ENCODE results near the gene ACAP3. TPM values are rescaled to one million over a fixed set of nuclear protein-coding genes. Genes with fewer than 3 reads are reported as not detected.
A peak's percentile ranks its signal among the peaks of the same experiment; 100 is the strongest.

Gene ACAP3
- total RNA-seq, 1 experiment from 2014 or later, result 42.2 TPM

DNA sequence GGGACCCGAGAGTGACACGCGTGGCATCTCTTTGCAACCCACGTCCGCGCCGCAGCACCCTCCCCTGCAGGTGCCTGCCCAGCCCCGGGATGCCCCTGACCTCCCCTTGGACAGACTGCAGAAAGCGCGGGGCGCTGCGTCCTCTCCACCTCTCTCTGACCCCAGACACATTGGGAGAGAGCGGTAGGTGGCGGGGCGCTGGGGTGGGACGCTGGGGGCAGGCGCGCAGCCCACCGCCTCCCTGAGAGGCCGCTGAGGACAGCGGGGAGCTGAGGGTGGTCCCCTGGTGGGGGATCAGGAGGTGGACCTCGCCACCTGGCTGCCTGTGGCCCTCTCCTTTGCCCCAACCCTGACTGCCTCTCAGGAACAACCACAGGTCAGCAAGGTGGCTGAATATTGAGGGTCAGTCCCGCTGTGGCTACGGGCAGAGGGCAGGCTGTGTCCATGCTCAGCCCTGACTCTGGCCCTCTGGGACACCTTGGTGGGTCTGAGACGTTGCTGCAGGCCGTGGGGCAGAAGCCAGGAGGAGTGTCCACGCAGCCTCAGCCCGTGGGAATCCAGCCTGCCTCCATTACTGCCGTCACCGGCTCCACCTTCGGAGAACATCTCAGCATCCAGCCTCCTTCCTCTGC lies 33.3 kb downstream of the ACAP3 start:
- Mint-ChIP-seq H3K4me1 (peaks cover 23% of the 10 kb centered on the region), H3K9me3 (peaks cover 5% of the 10 kb centered on the region), H3K4me3 (peak overlapping the region; percentile 67), H3K27ac (no peak overlapping the region), H3K27me3 (ENCODE audit: low read depth) (no peaks in the 10 kb centered on the region), H3K36me3 (peaks cover 5% of the 10 kb centered on the region)
- DNase-seq (ENCODE audit: low spot score) (peak; percentile 35), ATAC-seq (peak; percentile 43)
- POLR2A ChIA-PET, result interaction anchor here (1.4 kb wide), 1 partner anchor 17 kb away, joined by 5 read pairs; no protein-coding TSS in a partner anchor
- CTCF ChIA-PET, result interaction anchor here (1.0 to 2.2 kb wide), 10 partner anchors 10 to 290 kb away, joined by 3 to 25 read pairs (median 4); no protein-coding TSS in a partner anchor
- TF ChIP-seq, protein P1, sequence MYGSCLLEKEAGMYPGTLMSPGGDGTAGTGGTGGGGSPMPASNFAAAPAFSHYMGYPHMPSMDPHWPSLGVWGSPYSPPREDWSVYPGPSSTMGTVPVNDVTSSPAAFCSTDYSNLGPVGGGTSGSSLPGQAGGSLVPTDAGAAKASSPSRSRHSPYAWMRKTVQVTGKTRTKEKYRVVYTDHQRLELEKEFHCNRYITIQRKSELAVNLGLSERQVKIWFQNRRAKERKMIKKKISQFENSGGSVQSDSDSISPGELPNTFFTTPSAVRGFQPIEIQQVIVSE (CRISPR knock-in tag; IDR thresholded peaks at IDR 0.05; ENCODE audit: borderline replicate concordance), result no peak
- TF ChIP-seq EMX1 (CRISPR knock-in tag; IDR thresholded peaks at IDR 0.05) (no peak), GTF2I (CRISPR knock-in tag; conservative IDR thresholded peaks at IDR 0.05) (no peak), RELA (CRISPR knock-in tag; IDR thresholded peaks at IDR 0.05; ENCODE audit: borderline replicate concordance) (no peak), SMAD4 (CRISPR knock-in tag; IDR thresholded peaks at IDR 0.05) (no peak), ZNF317 (CRISPR knock-in tag; IDR thresholded peaks at IDR 0.05; ENCODE audit: borderline replicate concordance, low read depth) (no peak), ESRRA (CRISPR knock-in tag; IDR thresholded peaks at IDR 0.05; ENCODE audit: borderline replicate concordance) (no peak), MXD4 (CRISPR knock-in tag; IDR thresholded peaks at IDR 0.05; ENCODE audit: borderline replicate concordance) (no peak), NFE2L1 (CRISPR knock-in tag; IDR thresholded peaks at IDR 0.05) (no peak), TEAD4 (CRISPR knock-in tag; IDR thresholded peaks at IDR 0.05) (no peak), ZNF263 (CRISPR knock-in tag; IDR thresholded peaks at IDR 0.05; ENCODE audit: low read depth) (no peak), CBFB (CRISPR knock-in tag; IDR thresholded peaks at IDR 0.05; ENCODE audit: low read depth) (no peak)
- TF ChIP-seq, protein P2, sequence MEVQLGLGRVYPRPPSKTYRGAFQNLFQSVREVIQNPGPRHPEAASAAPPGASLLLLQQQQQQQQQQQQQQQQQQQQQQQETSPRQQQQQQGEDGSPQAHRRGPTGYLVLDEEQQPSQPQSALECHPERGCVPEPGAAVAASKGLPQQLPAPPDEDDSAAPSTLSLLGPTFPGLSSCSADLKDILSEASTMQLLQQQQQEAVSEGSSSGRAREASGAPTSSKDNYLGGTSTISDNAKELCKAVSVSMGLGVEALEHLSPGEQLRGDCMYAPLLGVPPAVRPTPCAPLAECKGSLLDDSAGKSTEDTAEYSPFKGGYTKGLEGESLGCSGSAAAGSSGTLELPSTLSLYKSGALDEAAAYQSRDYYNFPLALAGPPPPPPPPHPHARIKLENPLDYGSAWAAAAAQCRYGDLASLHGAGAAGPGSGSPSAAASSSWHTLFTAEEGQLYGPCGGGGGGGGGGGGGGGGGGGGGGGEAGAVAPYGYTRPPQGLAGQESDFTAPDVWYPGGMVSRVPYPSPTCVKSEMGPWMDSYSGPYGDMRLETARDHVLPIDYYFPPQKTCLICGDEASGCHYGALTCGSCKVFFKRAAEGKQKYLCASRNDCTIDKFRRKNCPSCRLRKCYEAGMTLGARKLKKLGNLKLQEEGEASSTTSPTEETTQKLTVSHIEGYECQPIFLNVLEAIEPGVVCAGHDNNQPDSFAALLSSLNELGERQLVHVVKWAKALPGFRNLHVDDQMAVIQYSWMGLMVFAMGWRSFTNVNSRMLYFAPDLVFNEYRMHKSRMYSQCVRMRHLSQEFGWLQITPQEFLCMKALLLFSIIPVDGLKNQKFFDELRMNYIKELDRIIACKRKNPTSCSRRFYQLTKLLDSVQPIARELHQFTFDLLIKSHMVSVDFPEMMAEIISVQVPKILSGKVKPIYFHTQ (CRISPR knock-in tag; IDR thresholded peaks at IDR 0.05), result no peak
- TF ChIP-seq, protein P3, sequence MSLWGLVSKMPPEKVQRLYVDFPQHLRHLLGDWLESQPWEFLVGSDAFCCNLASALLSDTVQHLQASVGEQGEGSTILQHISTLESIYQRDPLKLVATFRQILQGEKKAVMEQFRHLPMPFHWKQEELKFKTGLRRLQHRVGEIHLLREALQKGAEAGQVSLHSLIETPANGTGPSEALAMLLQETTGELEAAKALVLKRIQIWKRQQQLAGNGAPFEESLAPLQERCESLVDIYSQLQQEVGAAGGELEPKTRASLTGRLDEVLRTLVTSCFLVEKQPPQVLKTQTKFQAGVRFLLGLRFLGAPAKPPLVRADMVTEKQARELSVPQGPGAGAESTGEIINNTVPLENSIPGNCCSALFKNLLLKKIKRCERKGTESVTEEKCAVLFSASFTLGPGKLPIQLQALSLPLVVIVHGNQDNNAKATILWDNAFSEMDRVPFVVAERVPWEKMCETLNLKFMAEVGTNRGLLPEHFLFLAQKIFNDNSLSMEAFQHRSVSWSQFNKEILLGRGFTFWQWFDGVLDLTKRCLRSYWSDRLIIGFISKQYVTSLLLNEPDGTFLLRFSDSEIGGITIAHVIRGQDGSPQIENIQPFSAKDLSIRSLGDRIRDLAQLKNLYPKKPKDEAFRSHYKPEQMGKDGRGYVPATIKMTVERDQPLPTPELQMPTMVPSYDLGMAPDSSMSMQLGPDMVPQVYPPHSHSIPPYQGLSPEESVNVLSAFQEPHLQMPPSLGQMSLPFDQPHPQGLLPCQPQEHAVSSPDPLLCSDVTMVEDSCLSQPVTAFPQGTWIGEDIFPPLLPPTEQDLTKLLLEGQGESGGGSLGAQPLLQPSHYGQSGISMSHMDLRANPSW (CRISPR knock-in tag; conservative IDR thresholded peaks at IDR 0.05; ENCODE audit: low read depth), result no peak
- TF ChIP-seq, protein P4, sequence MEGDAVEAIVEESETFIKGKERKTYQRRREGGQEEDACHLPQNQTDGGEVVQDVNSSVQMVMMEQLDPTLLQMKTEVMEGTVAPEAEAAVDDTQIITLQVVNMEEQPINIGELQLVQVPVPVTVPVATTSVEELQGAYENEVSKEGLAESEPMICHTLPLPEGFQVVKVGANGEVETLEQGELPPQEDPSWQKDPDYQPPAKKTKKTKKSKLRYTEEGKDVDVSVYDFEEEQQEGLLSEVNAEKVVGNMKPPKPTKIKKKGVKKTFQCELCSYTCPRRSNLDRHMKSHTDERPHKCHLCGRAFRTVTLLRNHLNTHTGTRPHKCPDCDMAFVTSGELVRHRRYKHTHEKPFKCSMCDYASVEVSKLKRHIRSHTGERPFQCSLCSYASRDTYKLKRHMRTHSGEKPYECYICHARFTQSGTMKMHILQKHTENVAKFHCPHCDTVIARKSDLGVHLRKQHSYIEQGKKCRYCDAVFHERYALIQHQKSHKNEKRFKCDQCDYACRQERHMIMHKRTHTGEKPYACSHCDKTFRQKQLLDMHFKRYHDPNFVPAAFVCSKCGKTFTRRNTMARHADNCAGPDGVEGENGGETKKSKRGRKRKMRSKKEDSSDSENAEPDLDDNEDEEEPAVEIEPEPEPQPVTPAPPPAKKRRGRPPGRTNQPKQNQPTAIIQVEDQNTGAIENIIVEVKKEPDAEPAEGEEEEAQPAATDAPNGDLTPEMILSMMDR (IDR thresholded peaks at IDR 0.05), result no peak
- TF ChIP-seq, protein P5, sequence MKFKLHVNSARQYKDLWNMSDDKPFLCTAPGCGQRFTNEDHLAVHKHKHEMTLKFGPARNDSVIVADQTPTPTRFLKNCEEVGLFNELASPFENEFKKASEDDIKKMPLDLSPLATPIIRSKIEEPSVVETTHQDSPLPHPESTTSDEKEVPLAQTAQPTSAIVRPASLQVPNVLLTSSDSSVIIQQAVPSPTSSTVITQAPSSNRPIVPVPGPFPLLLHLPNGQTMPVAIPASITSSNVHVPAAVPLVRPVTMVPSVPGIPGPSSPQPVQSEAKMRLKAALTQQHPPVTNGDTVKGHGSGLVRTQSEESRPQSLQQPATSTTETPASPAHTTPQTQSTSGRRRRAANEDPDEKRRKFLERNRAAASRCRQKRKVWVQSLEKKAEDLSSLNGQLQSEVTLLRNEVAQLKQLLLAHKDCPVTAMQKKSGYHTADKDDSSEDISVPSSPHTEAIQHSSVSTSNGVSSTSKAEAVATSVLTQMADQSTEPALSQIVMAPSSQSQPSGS (CRISPR knock-in tag; IDR thresholded peaks at IDR 0.05; ENCODE audit: borderline replicate concordance, low read depth), result no peak

Data from WTC11 (cell line).